ENCODE data around the gene AKT2. TPM values are rescaled to one million over a fixed set of nuclear protein-coding genes. Genes with fewer than 3 reads are reported as not detected.

The AKT2 gene
- total RNA-seq, 1 experiment from 2014 or later, result 80.6 TPM

DNA sequence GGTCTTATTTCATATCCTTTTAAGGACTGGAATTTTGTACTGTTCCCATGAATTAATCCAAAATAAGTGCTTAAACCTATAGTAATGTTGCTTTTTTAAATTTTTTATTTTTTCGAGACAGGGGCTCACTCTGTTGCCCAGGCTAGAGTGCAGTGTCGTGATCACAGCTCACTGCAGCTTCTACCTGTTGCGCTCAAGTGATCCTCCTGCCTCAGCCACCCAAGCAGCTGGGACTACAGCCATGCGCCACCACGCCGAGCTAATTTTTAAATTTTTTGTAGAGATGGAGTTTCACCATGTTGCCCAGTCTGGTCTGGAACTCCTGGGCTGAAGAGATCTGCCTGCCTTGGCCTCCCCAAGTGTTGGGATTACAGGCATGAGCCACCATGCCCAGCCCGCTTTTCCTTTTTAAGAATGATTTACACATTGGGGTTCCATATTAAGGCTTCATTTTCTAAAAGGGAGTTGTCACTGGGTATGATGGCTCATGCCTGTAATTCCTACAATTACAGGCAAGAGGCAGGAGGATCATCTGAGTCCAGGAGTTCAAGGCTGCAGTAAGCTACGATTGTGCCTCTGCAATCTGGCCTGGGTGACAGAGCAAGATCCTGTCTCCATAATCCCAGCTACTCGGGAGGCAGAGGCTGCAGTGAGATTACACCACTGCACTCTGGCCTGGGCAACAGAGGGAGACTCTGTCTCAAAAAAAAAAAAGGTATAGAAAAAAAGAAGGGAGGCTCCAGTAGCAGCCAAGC lies 28.3 kb upstream of the AKT2 start:
- Histone ChIP-seq H3K36me3 (ENCODE audit: low read depth, low read length) (no peaks in the 10 kb centered on the region), H2AFZ (ENCODE audit: low read length) (no peak overlapping the region), H3F3A (ENCODE audit: low read length, unreplicated experiment) (no peaks in the 10 kb centered on the region), H3K9me3 (ENCODE audit: low read length) (no peaks in the 10 kb centered on the region), H3K79me2 (ENCODE audit: low read length) (no peaks in the 10 kb centered on the region), H3K4me1 (ENCODE audit: insufficient read depth, low read length) (peaks cover 6% of the 10 kb centered on the region; the same call in 1 of the 2 replicates), H3K9ac (ENCODE audit: low read length) (no peak overlapping the region), H3K4me3 (ENCODE audit: low read length) (no peak overlapping the region), H4K20me1 (ENCODE audit: low read length) (no peaks in the 10 kb centered on the region), H3K9me2 (replicated peaks; ENCODE audit: low read length) (no peaks in the 10 kb centered on the region), H3K27ac (ENCODE audit: low read length) (no peak overlapping the region), H3K4me2 (ENCODE audit: low read length) (no peak overlapping the region), H3K27me3 (ENCODE audit: low read length) (no peaks in the 10 kb centered on the region)
- intact Hi-C loops (cut with micrococcal nuclease), result no loop called here
- no peak for DNase-seq
- no TSS peak for BruUV-seq (replicated peaks)
- CTCF ChIA-PET, result no interaction called here
- TF ChIP-seq EZH2phosphoT487 (IDR thresholded peaks at IDR 0.05; ENCODE audit: borderline replicate concordance, low read length) (no peak), EZH2 (IDR thresholded peaks at IDR 0.05; ENCODE audit: low read length, unreplicated experiment) (no peak)
- TF ChIP-seq, protein P1, sequence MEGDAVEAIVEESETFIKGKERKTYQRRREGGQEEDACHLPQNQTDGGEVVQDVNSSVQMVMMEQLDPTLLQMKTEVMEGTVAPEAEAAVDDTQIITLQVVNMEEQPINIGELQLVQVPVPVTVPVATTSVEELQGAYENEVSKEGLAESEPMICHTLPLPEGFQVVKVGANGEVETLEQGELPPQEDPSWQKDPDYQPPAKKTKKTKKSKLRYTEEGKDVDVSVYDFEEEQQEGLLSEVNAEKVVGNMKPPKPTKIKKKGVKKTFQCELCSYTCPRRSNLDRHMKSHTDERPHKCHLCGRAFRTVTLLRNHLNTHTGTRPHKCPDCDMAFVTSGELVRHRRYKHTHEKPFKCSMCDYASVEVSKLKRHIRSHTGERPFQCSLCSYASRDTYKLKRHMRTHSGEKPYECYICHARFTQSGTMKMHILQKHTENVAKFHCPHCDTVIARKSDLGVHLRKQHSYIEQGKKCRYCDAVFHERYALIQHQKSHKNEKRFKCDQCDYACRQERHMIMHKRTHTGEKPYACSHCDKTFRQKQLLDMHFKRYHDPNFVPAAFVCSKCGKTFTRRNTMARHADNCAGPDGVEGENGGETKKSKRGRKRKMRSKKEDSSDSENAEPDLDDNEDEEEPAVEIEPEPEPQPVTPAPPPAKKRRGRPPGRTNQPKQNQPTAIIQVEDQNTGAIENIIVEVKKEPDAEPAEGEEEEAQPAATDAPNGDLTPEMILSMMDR (conservative IDR thresholded peaks at IDR 0.05; ENCODE audit: low read depth, low read length), result no peak
- POLR2A ChIA-PET (ENCODE audit: unreplicated experiment), result no interaction called here
- no peak for ATAC-seq

DNA sequence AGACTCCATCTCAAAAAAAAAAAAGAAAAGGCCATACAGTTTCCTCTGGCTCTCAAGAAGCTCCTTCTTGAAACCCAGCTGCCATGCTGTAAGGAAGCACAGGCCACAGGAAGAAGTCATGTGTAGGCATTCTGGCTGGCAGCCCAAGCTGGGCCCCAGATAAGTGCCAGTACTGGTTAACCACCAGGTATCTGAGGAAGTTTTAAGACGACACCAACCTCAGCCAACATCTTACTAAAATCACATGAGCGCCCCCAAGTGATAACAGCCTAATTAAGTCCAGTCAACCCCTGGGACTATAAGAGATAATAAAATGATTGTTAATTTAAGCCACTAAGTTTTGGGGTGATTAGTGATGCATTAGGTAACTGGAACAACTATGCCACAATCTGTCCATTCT lies 27.4 kb upstream of the AKT2 start:
- BruUV-seq (replicated peaks), result no TSS peak
- no peak for ATAC-seq
- intact Hi-C loops (cut with micrococcal nuclease), result no loop called here

DNA sequence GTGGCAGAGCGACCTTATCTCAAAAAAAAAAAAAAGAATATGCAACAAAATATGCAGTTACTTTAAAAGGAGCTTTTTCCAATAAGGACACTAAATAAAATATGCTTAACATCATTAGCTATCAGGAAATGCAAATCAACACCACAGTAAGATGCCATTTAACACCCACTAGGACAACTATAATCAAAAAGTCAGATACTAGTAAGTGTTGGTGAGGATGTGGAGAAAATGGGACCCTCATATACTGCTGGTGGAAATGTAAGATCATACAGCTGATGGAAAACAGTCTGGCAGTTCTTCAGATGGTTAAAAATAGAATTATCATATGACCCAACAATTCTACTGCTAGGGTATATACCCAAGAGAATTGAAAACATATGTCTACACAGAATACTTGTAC lies 24.5 kb upstream of the AKT2 start:
- Histone ChIP-seq H3K79me2 (ENCODE audit: low read length) (no peaks in the 10 kb centered on the region), H3F3A (ENCODE audit: low read length, unreplicated experiment) (no peaks in the 10 kb centered on the region), H3K4me1 (ENCODE audit: insufficient read depth, low read length) (peaks cover 3% of the 10 kb centered on the region; the same call in 1 of the 2 replicates), H3K9me2 (replicated peaks; ENCODE audit: low read length) (no peaks in the 10 kb centered on the region), H3K4me3 (ENCODE audit: low read length) (no peak overlapping the region), H3K27me3 (ENCODE audit: low read length) (no peaks in the 10 kb centered on the region), H3K9ac (ENCODE audit: low read length) (no peak overlapping the region), H3K4me2 (ENCODE audit: low read length) (no peak overlapping the region), H3K36me3 (ENCODE audit: low read depth, low read length) (no peaks in the 10 kb centered on the region), H2AFZ (ENCODE audit: low read length) (no peak overlapping the region), H4K20me1 (ENCODE audit: low read length) (no peaks in the 10 kb centered on the region), H3K27ac (ENCODE audit: low read length) (no peak overlapping the region), H3K9me3 (ENCODE audit: low read length) (no peaks in the 10 kb centered on the region)
- ATAC-seq (no peak), DNase-seq (no peak)
- no TSS peak for BruUV-seq (replicated peaks)
- ChIA-PET CTCF (no interaction called here), POLR2A (ENCODE audit: unreplicated experiment) (no interaction called here)
- intact Hi-C loops (cut with micrococcal nuclease), result no loop called here
- TF ChIP-seq EZH2phosphoT487 (IDR thresholded peaks at IDR 0.05; ENCODE audit: borderline replicate concordance, low read length) (no peak), EZH2 (IDR thresholded peaks at IDR 0.05; ENCODE audit: low read length, unreplicated experiment) (no peak)
- TF ChIP-seq, protein P1 (conservative IDR thresholded peaks at IDR 0.05; ENCODE audit: low read depth, low read length), result no peak

More for the DNA sequence above, 27.4 kb upstream of the AKT2 start:
- no peak overlapping the region for H3K9ac ChIP-seq (ENCODE audit: low read length)
- H3K9me3 ChIP-seq (ENCODE audit: low read length), result no peaks in the 10 kb centered on the region
- H3K27ac ChIP-seq (ENCODE audit: low read length), result no peak overlapping the region
- TF ChIP-seq EZH2phosphoT487 (IDR thresholded peaks at IDR 0.05; ENCODE audit: borderline replicate concordance, low read length) (no peak), EZH2 (IDR thresholded peaks at IDR 0.05; ENCODE audit: low read length, unreplicated experiment) (no peak)
- TF ChIP-seq, protein P1 (conservative IDR thresholded peaks at IDR 0.05; ENCODE audit: low read depth, low read length), result no peak
- ChIA-PET POLR2A (ENCODE audit: unreplicated experiment) (no interaction called here), CTCF (no interaction called here)
- DNase-seq, result no peak
- no peaks in the 10 kb centered on the region for H3K27me3 ChIP-seq (ENCODE audit: low read length)
- no peak overlapping the region for H3K4me2 ChIP-seq (ENCODE audit: low read length)
- no peaks in the 10 kb centered on the region for H3K79me2 ChIP-seq (ENCODE audit: low read length)
- no peaks in the 10 kb centered on the region for H3F3A ChIP-seq (ENCODE audit: low read length, unreplicated experiment)
- no peak overlapping the region for H3K4me3 ChIP-seq (ENCODE audit: low read length)
- peaks cover 6% of the 10 kb centered on the region; the same call in 1 of the 2 replicates for H3K4me1 ChIP-seq (ENCODE audit: insufficient read depth, low read length)
- no peak overlapping the region for H2AFZ ChIP-seq (ENCODE audit: low read length)
- H4K20me1 ChIP-seq (ENCODE audit: low read length), result no peaks in the 10 kb centered on the region
- no peaks in the 10 kb centered on the region for H3K36me3 ChIP-seq (ENCODE audit: low read depth, low read length)
- H3K9me2 ChIP-seq (replicated peaks; ENCODE audit: low read length), result no peaks in the 10 kb centered on the region
